CD4-positive, alpha-beta T cell treated with Interleukin-17A for 1 hour (primary cell): ENCODE data around the gene FARP2.
"Not testable (repeated sequence)": the region's sequence is repeated elsewhere in the genome, so short reads cannot be mapped to it uniquely, and the experiment has no call there.

Experiments used
- DNase-seq: peaks from one replicate; pipeline ENCODE4 v3.0.0-alpha.2; 2020

Gene FARP2

DNA sequence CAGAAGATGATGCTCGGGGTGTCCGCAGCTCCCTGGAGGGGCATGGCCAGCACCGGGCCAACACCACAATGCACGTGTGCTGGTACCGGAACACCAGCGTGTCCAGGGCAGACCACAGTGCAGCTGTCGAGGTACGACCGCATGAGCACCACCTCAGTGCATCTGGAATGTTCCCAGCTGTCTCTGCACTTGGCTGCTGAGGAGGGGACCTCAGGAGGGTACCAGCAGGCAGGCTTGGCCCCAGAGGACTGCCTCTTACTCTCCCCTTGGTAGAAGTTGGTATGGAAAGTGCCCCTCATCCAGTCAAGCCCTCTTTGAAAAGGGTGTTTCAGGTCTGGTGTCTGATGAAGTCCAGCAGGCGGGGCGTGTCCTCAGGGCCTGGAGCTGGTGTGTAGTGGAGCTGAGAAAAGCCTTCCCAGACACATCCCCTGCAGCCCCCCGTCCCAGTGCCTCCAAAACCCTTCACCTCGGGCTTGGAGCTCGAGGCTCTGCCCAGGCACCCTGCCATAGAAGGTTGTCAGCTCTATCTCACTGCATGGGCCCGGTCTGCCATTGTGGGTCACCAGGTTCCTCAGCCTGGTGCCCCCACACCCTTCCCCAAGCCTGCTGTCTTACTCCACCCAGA is 135.6 kb downstream of the FARP2 start:
- no peak for DNase-seq

DNA sequence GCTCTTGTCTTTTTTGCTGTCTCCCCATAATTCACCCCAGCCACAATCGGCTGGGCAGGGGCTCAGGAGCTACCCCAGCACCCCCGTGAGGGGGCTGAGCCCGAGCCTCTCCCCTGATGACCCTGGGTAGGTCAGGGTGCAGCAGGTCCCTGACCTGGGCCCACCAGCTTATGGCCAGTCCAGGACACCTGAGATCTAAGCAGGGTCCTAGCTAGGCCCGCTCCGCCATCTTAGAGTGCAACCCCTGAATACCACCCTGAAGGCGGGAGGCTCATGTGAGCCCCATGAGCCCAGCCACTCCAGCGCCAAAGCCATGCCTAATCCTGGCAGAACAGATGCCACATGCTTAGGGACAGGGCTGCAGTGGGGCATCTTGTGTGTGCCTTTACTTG is 136.1 kb downstream of the FARP2 start:
- no peak for DNase-seq

DNA sequence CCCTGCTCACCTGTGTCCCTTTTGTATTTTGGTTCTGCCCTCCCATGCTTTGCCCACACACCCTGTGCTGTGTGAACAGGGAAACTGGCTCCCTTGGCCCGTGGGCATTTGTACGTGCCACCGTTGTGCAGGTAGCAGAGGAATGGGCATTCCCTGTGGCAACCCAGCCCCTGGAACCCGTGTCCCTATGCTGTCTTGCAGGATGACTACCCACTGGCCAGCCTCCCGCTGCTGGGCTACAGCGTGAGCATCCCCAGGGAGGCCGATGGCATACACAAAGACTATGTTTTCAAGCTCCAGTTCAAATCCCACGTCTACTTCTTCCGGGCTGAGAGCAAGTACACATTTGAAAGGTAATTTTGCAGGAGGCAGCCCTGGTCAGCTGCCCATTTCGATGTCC is 137.0 kb downstream of the FARP2 start:
- DNase-seq = no peak

DNA sequence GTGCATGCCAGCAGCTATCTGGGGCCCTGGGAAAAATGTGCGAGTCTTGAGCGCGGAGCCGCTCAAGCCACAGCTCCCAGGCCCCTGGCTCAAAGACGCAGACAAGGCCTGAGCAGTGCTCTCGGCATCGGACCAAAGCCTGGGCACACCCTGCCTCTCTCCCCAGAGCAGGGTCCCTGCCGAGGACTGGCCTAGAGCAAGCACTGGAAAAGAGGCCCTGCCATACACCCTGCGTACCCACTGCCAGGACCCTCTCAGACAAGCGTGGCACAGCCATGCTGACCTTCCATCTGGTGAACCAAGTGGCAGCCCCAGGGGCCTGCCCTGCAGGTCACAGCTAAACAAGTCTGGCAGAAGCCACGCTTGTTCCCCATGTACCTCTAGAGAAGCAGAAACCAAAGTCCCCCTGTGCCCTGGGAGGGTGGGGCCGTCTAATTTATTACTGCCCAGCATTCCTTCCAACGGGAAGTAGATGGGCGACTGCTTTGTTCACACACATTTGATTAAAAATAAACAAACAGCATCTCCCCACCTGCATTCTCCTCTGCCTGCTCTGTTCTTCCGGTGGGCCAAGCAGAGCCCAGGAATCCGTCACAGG is 138.3 kb downstream of the FARP2 start:
- DNase-seq = no peak

DNA sequence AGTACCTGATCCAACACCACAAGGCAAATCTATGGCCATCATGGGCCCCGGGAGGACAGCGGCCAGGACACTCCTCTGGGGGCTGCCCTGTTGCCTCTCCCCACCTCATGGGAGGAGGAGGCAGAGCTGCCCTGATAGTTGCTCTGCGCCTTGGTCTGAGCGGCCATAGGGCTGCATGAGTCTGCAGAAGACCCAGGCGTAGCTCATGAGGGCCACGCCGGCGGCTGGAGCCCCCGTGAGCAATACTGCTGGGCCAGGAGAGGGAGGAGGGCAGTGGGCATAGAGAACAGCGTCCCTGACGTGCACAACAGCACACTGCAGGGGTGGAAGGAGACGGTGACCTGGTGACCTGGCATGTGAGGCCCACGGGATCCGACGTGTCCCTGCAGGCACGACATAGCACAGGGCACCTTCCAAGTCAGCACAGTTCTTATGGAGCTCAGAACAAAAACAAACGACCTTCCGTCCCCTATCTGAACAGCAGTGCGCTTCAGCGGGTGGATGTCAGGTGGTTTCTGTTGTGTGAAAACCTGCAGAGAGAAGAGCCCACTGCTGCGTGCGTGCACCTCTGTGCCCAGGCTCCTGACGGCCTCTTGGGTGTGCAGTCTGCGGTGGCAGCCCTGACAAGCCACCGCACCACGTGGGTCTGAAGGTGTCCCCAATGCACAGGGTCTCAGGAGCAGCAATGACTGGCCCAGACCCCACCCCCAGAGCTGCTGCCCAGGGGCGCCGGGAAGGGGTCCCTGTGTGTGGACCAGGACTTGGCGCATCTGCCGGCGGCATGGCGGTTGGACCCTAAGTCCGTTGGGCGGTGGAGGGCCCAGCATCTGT is 139.3 kb downstream of the FARP2 start:
- DNase-seq = no peak

DNA sequence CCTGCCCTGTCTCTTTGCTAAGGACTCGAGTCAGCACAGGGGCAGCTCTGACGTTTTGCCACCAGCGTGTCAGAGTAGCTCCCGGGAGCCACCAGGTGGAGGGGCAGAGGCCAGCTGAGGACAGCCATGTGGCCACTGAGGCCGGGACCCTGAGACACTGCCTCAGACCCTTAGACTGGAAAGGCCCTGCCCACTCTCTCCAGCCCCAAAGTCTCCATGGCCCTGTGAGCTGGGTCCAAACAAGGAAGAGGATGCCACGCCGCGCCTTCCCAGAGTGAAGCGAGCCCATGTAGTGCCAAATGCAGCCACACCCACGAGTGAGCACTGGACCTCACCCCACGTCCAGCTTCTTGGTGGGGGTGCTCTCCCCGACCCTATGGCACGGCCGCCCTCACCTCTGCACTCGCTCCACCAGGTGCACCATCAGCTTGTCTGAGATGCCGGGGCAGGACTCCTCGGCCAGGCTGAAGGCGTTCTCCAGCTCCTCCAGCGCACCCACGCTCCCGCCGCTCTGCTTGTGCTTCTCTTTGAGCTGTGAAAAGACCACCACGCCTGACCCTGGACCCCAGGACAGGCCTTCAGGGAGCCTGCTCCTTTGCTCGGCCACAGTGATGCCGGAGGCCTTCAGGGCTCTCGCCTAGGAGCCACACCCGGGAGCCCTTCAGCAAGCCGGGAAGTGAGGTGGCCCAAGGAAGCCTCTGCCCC is 140.1 kb downstream of the FARP2 start:
- no peak for DNase-seq

DNA sequence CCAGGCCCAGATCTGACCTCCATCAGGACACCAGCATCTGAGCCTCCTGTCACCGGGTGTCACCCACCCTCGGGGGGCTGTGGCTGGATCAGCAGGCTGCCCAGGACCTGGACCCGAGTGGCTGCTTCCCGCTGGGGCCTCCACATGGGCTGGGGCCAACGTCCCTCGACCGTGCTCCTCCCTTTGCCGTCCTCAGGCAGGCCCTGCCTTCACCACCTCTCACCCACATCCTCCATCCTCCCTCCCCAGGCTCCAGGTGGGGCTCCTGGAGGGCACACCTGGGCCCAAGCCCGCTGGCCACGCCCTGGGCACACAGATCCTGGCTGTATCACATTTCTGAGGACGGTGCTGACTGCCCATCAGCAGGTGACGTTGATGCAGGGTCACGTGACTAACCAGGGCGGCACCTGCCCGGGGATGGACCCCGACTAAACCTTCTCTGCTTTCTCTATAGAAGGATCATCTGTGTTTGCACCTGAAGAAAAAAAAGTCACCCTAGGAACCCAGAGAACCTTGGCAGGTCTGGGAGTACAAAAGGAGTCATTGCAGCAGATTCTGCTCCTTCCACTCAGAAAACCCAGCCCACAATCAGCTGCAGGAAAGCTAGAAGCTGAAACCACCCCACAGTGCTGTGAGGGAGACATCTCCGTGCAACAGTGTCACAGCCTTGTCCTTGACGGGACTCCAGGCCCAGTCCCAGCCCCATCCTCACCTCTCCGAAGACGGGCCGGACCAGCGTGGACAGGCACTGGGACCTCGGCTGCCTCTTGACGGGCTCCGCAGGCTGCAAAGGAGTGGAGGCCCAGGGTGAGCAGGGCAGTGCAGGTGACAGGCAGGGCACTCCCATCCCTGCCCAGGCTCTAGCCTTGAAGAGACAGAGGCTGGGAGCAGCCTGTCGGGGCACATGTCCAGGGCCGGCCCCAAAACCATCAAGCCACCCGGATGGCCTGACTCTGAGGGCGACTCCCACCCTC is 141.1 kb downstream of the FARP2 start:
- no peak for DNase-seq

DNA sequence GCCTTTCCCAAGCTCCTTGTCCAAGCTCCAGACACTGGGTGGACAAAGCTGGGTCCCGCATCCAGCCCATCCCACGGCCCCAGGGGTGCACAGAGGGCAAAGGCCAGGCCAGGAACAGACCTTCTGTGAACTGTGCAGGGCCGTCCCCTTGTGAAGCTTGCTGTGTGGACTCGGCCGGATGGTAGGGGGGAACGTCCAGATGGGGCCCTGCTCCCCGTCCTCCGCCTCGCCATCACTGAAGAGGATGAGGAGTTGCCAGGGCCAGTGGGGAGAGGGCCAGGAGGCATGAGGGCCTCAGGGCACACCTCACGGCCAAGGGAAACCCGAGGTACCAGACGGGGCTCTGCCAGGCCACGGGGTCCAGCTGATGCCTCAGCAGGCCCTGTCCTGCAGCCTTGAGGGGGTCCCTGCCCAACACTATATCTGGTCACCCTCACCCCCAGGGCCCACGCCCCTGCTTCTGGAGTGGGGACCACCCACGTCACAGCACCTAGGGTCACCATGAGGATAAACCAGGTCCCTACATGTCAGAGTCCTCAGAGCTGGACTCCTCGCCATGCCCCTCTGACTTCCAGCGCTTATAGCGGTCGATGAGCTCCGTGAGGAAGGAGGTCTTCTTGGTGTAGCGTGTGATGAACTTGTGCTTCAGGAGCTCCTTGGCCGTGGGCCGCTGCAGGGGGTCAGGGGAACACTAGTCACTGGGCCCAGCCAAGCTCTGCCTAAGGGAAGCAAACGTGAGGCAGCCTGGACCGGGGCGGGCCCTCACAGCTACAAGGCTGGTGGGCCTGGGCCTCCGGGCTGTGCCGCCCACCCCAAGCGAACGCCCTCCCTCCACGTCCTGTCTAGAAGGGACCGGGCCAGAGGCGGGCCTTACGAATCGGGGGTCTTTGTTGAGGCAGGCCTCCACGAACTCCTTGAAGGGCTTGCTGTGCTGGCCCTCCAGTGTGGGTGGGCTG is 142.3 kb downstream of the FARP2 start:
- DNase-seq = no peak

DNA sequence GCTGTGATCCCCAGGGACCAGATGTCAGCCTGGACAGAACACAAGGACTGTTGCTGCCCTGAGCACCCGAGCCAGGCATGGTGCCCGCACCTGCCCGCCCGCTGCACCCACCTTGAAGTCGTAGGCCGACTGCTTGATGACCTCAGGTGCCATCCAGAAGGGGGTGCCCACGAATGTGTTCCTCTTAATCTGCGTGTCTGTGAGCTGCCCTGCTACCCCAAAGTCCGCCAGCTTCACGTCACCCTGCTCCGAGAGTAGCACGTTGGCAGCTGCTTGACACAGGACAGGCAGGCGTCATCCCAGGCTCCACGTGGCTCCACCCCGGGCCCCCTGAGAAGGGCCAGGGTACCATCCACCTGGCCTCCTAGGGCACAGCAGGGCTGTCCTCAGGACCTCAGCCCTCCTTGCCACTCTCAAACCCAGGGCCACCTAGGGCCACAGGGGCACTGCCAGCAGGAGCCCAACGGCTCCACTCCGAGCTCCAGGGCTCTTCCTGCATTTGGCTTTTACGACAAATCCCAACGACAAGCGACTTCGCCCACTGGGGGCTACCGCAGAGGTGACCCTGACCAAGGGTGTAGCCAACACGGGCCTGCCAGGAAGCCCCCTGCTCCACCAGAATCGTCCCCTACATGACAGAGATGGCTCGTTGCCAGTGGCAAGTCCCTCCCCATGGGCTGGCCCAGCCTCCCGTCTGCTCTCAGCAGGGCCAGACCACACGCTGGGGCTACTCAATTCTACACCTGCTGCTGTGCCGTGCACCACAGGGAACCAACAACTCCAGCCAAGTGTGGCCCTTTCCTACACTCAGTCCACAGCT is 143.3 kb downstream of the FARP2 start:
- no peak for DNase-seq

DNA sequence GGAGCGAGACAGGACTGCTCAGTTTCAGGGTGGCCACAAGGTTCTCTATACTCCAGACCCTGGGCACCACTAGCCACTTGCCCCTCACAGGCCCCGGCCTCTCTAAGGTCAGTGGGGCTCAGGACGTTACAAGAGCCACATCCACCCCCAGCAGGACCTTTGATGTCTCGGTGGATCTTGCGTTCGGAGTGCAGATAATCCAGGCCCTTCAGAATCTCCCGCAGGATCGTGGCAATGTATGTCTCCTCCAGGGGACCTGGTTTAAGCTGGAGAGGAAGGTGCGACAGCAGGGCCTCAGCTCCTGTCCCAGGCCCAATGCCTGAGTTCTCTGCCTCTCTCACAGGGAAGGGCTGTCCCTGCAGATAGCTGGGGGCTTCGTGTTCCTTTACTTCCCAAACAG is 143.9 kb downstream of the FARP2 start:
- no peak for DNase-seq

DNA sequence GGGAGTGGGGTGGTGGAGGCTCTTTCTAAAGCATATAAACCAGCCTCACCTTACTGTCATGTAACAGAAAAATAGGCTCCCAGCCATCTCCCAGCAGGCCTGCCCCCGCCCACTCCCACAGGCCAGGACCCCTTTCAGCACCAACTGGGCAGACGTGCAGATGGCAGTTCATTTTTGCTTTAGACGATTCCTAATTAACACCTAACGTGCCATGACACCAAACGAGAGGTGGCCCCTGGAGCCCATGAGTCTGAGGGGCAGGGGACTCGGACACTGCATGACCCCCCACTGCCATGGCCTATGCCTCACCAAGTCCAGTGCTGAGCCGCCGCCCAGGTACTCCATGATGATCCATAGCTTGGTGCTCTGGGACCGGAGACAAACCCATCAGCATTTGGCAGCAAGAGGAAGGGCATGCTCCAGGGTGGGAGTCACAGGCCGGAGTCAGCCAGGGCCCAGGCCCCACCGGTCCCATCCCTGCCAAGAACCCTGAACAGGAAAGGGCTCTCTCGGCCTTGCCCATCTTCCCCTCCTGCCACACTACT is 144.4 kb downstream of the FARP2 start:
- DNase-seq = no peak

DNA sequence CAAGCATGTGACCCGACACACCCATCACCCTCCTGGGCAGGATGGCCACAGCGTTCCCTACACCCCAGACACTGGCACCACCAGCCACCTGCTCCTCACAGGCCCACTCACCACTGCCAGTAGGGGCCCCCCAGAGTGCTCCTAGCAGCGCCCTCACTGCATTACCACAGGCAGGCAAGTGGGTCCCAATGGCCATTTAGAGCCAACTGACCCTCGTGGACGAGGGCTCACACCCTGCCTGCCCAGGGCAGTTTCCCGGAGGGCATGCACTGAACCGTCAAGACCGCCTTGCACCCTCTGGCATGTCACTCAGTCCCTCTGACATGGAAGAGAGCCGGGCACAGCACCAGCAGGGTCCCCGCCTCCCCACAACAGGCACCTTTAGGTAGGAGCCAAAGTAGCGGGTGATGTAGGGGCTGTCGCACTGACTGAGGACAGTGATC is 145.0 kb downstream of the FARP2 start:
- no peak for DNase-seq

DNA sequence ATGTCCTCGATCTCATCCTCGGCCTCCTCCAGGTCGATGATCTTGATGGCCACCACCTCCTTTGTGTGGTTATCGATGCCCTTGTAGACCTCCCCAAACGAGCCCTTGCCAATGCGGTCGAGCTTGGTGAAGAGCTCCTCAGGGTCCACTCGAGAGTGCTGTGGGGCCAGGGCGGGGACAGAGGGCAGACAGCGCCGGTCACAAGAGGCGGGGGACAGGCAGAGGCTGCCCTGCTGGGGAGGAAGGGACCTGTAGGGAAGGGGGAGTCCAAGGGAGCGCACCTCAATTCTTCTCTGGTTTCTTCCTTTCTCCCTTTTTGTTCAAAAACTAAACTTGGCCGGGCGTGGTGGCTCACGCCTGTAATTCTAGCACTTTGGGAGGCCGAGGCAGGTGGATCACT is 145.5 kb downstream of the FARP2 start:
- DNase-seq = no peak

DNA sequence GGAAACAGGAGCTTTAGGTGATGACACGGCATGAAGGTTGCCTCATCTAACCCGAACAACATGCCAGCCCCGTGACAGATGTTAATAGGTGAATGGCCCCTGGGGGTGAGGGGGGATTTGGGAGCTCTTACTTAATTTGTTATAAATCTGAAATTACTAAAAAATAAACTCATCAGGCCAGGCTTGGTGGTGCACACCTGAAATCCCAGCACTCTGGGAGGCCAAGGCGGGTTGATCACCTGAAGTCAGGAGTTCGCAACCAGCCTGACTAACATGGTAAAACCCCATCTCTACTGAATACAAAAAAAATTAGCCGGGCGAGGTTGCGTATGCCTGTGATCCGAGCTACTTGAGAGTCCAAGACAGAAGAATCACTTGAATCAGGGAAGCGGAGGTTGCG is 146.2 kb downstream of the FARP2 start:
- no peak for DNase-seq

DNA sequence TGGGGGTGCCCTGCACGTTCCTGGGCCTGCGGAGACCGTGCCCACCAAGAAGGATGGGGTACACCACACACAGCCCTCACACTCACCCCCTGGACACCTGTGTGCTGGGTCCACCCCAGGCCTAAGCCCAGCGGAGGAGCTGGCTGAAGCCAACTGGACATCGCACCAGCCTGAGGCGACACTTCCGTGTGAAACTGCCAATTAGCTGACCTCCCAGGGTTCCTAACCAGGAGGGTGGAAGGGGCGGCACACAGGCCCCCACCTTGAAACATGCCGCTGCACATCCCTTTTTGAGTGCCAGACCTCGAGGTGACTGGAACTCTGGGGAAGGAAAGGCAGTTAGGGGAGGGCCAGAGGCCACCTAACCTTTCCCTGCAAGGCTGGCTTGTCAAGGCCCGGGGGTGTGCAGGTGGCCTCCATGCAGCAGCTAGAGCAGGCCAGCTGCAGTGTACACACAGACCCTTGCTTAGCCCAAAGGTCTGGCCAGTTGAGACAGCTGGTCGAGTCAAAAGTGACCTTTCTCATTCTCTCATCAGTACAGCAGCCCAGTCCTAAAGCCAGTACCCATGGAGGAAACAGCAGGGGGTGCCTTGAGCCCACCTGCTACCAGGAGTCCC is 147.8 kb downstream of the FARP2 start:
- no peak for DNase-seq

DNA sequence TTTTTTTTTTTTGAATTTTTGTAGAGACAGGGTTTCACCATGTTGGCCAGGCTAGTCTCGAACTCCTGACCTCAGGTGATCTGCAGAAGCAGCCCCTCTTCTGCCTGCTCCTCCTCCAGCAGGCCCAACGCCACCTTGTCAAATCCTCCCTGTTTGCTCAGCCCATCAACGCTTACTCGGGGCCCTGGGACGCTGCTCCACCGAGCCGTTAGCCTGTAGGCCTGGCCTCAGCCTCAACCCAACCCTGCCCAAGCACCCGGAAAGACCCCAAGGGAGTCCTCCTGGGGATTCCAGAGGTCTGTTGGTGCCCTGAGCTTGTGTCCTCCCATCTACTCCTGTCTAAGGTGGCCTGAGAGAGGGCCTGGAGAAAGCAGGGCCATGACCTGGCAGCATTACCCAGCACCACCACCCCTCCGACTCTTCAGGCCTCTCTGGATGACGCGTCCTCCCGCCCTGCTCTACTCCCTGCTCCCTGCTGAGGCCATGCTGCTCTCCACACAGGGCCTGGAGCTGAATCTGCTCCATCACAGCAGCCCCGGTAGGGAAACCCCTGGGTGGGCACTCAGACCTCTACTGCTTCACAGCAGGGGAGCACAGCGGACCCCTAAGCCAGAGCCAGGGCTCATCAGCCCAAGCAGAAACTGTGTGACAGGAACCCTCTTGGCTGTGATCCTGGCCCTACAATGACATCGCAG is 149.1 kb downstream of the FARP2 start:
- no peak for DNase-seq

DNA sequence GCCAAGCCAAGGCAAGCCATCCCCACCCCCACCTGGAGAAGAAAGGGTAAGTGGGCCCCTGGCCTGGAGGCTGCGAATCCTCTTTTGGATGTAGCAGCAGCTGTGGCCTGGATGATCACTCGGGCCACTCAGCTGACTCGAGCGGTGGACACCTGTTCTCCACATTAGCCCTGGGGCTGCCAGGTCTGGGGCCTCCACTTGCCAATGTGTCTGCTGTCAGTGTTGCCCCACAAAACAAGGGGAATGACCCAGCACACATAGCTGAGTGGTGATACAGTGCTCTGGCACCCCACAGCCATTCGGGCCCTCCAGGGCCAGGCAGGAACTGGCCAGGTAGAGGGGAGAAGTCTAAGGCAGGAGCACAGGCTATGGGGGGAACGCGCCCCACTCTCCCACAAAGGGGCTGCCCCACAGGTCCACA is 149.7 kb downstream of the FARP2 start:
- DNase-seq = no peak

DNA sequence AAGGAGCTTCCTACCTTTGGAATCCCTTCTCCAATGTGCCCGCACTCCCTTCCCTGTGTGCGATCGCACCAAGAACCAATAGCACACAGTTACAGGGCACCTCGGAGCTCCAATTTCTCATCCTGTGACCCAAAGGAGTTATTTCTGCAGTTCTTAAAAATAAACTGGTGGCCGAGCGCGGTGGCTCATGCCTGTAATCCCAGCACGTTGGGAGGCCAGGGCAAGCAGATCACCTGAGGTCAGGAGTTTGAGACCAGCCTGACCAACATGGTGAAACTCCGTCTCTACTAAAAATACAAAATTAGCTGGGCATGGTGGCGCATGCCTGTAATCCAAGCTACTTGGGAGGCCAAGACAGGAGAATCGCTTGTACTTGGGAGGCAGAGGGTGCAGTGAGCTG is 150.2 kb downstream of the FARP2 start:
- DNase-seq = not testable (repeated sequence)
